Measurements from ENCODE around the gene HOXC11. TPM values are rescaled to one million over a fixed set of nuclear protein-coding genes. Genes with fewer than 3 reads are reported as not detected.

The HOXC11 gene
- total RNA-seq, 4 donors from 2014 or later: not detected

- no peak overlapping the region for H3K4me3 ChIP-seq
- H3K27me3 ChIP-seq: peaks cover 45 to 100% (median 92%) of the 10 kb centered on the region in 4 donors
- intact Hi-C loops (cut with DNase I): no loop called here
- no peak for TF ChIP-seq POLR2A (IDR thresholded peaks at IDR 0.05)
- no peak for TF ChIP-seq CTCF (IDR thresholded peaks at IDR 0.05)
- no peaks in the 10 kb centered on the region for H3K9me3 ChIP-seq
- peaks cover 24 to 44% (median 26%) of the 10 kb centered on the region in 3 donors for H3K4me1 ChIP-seq
- WGBS, 2 donors: 13 to 16% methylated on average over 11 to 14 of the region's 27 CpGs
- no peaks in the 10 kb centered on the region for H3K36me3 ChIP-seq
- DNase-seq: no peak
- no peak overlapping the region for H3K27ac ChIP-seq
These were observed 17.6 kb downstream of the HOXC11 start for GRCh38 chr12:53990311-53991076.

- no peaks in the 10 kb centered on the region for H3K9me3 ChIP-seq
- 3 to 20% methylated on average over 1 to 7 of the region's 8 CpGs for WGBS, 2 donors
- intact Hi-C loops (cut with DNase I): no loop called here
- peaks cover 22 to 44% (median 24%) of the 10 kb centered on the region in 3 donors for H3K4me1 ChIP-seq
- H3K4me3 ChIP-seq: no peak overlapping the region
- TF ChIP-seq CTCF (IDR thresholded peaks at IDR 0.05): no peak
- TF ChIP-seq POLR2A (IDR thresholded peaks at IDR 0.05): no peak
- no peak overlapping the region for H3K27ac ChIP-seq
- peaks cover 43 to 100% (median 91%) of the 10 kb centered on the region in 4 donors for H3K27me3 ChIP-seq
- no peaks in the 10 kb centered on the region for H3K36me3 ChIP-seq
- DNase-seq: no peak
These were observed 18.1 kb downstream of the HOXC11 start for GRCh38 chr12:53991077-53991460.

GRCh38 chr12:53992377-53992889 is 19.5 kb downstream of the HOXC11 start:
- Histone ChIP-seq H3K27me3 (peaks cover 32 to 100% (median 88%) of the 10 kb centered on the region in 4 donors), H3K4me1 (peaks cover 19 to 50% (median 27%) of the 10 kb centered on the region in 3 donors)

GRCh38 chr12:53993162-53994008 is 20.5 kb downstream of the HOXC11 start:
- no peaks in the 10 kb centered on the region for H3K36me3 ChIP-seq
- TF ChIP-seq CTCF (IDR thresholded peaks at IDR 0.05) (no peak), POLR2A (IDR thresholded peaks at IDR 0.05) (no peak)
- H3K27me3 ChIP-seq: peaks cover 28 to 100% (median 87%) of the 10 kb centered on the region in 4 donors
- H3K27ac ChIP-seq: no peak overlapping the region
- WGBS, 2 donors: 40 to 47% methylated on average over 16 to 18 of the region's 18 CpGs
- no peak for DNase-seq
- intact Hi-C loops (cut with DNase I): no loop called here
- no peaks in the 10 kb centered on the region for H3K9me3 ChIP-seq
- no peak overlapping the region for H3K4me3 ChIP-seq
- peaks cover 19 to 51% (median 29%) of the 10 kb centered on the region in 3 donors for H3K4me1 ChIP-seq

More at GRCh38 chr12:53992377-53992889, 19.5 kb downstream of the HOXC11 start:
- Histone ChIP-seq H3K9me3 (no peaks in the 10 kb centered on the region), H3K27ac (no peak overlapping the region), H3K36me3 (no peaks in the 10 kb centered on the region), H3K4me3 (no peak overlapping the region)
- TF ChIP-seq POLR2A (IDR thresholded peaks at IDR 0.05): no peak
- no peak for TF ChIP-seq CTCF (IDR thresholded peaks at IDR 0.05)
- intact Hi-C loops (cut with DNase I): no loop called here
- DNase-seq: no peak
- 30 to 44% methylated on average over 4 to 7 of the region's 7 CpGs for WGBS, 2 donors

- Histone ChIP-seq H3K9me3 (no peaks in the 10 kb centered on the region), H3K27ac (no peak overlapping the region), H3K4me1 (peaks cover 19 to 49% (median 29%) of the 10 kb centered on the region in 3 donors), H3K4me3 (no peak overlapping the region), H3K36me3 (no peaks in the 10 kb centered on the region), H3K27me3 (peaks cover 22 to 100% (median 87%) of the 10 kb centered on the region in 4 donors)
- intact Hi-C loops (cut with DNase I): no loop called here
- DNase-seq: no peak
- TF ChIP-seq POLR2A (IDR thresholded peaks at IDR 0.05): no peak
- no peak for TF ChIP-seq CTCF (IDR thresholded peaks at IDR 0.05)
- 26 to 35% methylated on average over 7 to 8 of the region's 19 CpGs for WGBS, 2 donors
These were observed 21.0 kb downstream of the HOXC11 start for GRCh38 chr12:53994009-53994263.

All from esophagus squamous epithelium (tissue), 5 donors.